Right ventricle myocardium superior (tissue), 1 donor: ENCODE measurements around the gene GPC6. TPM values are rescaled to one million over a fixed set of nuclear protein-coding genes. Genes with fewer than 3 reads are reported as not detected.

Source experiments
- ATAC-seq: fragments of 200-7000 bp; cut with Tn5 transposase; one replicate; pipeline ENCODE4 v1.9.1; 2020; ENCODE audit warnings: mild to moderate bottlenecking; ENCODE audit not compliant: poor library complexity
- DNase-seq: peaks from one replicate; pipeline ENCODE4 v3.0.0-alpha.2; 2020
- intact Hi-C: fragments of 100-400 bp; cut with DNase I; formaldehyde crosslinking; loops from one replicate; pipeline ENCODE4 v1.11.2; 2022
- total RNA-seq: library from RNA; stranded (reverse); fragmentation: NEBNext Ultra II Directional; extraction: Animal tissue kit (Norgen Biotek cat#: 25700); gene quantifications from one replicate; pipeline ENCODE4 v1.2.1, GENCODE V29; 2021
- donor health status: DM: no; HTN: yes; CAD: no; lungs with severe emphysema.

Gene GPC6
- total RNA-seq, 1 donor from 2014 or later, result 3.3 TPM

- ATAC-seq (no peak), DNase-seq (no peak)
- intact Hi-C loops, result no loop called here
Observed at GRCh38 chr13:94050039-94050438, 823.4 kb downstream of the GPC6 start.

GRCh38 chr13:94050686-94051085, 824.1 kb downstream of the GPC6 start:
- no peak for ATAC-seq
- no peak for DNase-seq
- intact Hi-C loops, result no loop called here

DNA sequence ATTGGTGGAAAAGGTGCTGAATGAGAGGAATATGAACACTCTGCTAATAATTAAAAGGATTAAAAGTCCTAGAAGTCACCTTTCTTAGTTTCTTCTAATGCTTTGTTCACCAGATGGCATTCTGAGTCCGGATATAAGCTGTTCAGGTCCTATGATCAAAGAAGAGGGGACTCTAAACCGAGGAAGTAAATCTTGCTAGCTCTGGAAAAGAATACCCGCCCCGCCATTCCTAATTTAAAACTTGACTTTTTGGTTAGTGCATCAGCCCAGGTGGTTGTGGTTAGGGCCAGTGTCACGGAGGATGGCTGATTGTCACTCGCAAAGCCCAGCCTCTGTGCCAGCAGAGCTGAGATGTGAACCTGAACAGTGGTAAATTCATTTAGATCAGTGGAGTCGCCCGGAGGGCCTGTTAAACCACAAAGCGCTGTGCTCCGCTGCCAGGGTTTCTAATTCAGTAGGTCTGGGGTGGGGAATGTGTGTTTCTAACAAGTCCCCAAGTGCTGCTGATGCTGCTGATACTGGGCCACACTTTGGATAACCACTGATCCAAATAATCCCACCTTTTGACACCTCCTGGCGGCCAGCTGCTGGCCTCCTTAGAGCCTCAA, 827.5 kb downstream of the GPC6 start:
- no peak for ATAC-seq
- intact Hi-C loops, result no loop called here
- no peak for DNase-seq

GRCh38 chr13:94056362-94056990, 829.9 kb downstream of the GPC6 start:
- ATAC-seq (no peak), DNase-seq (no peak)
- intact Hi-C loops, result no loop called here

DNA sequence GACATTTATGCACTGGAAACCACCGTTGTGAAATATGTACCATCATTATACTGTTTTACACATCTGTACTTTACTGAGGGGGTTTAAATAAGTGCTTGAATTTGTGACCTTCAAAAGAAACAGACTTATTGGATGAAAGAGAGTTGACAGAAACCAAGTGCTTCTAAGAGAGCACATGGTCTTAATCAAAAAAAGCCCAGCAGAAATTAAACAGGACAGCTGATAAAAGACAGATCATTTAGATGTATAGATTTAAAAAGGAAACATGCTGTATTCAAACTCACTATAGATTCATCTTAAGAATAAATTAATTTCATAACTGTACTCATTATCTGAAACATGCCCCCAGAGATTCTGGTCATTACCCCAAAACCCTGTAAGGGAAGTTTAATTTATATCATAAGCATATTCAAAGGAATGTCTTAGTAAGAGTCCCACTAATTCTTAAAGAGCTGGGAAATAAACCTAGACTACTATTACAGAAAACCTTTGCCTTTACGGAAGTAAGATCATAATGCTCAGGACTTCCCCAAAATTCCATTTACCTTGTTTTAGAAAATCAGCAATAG, 831.1 kb downstream of the GPC6 start:
- ATAC-seq (no peak), DNase-seq (no peak)
- intact Hi-C loops, result no loop called here

GRCh38 chr13:94058821-94059360, 832.3 kb downstream of the GPC6 start:
- ATAC-seq, result no peak
- intact Hi-C loops, result no loop called here
- DNase-seq, result no peak

DNA sequence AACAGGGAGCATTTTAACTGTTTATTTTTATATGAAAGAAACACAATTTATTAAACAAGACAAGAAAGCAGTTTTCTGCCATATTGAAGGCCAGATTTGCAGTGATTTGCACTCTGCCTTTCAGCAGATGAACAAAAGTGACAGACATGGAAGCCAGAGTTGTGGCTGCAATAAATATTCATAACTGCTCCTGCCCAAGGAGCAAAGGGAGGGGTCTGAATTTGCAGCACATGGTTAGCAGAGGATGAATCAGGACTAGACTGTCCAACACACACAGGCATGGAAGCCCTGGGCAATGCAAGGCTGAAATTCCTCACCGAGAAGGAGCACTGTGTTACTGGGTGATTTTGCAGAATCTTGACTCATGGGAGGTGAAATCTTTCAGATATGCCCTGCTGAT, 834.7 kb downstream of the GPC6 start:
- DNase-seq (no peak), ATAC-seq (no peak)
- intact Hi-C loops, result no loop called here

GRCh38 chr13:94063096-94063495, 836.5 kb downstream of the GPC6 start:
- ATAC-seq (no peak), DNase-seq (no peak)
- intact Hi-C loops, result no loop called here

GRCh38 chr13:94063848-94064247, 837.2 kb downstream of the GPC6 start:
- no peak for DNase-seq
- ATAC-seq, result no peak
- intact Hi-C loops, result no loop called here

- intact Hi-C loops, result no loop called here
- no peak for DNase-seq
- ATAC-seq, result no peak
Observed at GRCh38 chr13:94065741-94066140, 839.1 kb downstream of the GPC6 start.

DNA sequence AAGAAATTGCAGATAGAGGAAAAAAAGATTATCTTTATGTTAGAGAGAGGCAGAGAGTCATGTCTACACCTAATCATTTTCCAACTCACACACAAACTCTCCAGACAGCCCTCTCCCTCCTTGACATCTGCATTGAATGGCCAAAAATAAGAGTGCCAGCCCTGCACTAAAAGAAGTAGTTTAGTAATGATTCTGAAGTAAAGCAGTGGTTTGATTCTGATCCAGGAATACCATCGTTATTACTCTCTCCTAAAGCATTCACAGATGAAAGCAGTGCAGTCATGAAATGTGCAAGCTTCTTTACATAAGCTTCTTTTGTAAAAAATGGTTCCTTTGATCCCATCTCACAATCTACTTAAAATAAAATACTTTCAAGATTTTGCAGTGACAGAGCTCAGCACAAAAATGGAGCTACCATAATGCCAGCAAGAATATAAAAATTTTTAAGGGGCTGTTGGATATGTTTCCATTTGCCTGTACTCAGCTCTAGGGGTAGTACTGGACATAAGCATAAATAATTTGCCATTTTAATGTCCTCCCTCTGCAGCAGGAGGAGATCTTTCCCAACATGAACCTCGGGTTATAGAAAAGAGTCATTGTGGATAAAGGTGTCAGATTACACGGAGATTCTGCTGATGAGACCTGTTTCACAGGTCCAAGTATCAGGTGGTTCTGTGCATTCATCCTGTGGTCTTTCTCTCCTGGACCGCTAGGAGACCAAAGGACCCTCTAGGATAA, 846.6 kb downstream of the GPC6 start:
- intact Hi-C loops, result no loop called here

GRCh38 chr13:94079876-94080275, 853.3 kb downstream of the GPC6 start:
- ATAC-seq, result no peak
- DNase-seq, result no peak
- intact Hi-C loops, result no loop called here

More for the DNA sequence above, 846.6 kb downstream of the GPC6 start:
- ATAC-seq, result no peak
- no peak for DNase-seq

DNA sequence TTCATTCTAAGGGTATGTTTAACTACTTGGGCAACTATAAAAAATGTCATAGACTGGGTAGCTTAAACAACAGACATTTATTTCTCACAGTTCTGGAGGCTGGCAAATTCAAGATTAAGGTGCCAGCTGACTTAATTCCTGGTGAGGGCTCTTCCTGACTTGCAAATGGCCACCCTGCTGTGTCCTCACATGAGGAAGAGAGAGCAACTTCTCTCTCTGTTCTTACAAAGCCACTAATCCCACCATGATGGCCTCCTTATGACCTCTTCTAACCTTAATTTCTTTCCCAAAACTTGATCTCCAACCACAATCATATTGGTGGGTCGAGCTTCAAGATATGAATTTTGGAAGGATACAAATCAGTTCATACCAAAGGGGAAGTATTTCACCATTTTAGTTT, 853.9 kb downstream of the GPC6 start:
- no peak for DNase-seq
- ATAC-seq, result no peak
- intact Hi-C loops, result no loop called here

DNA sequence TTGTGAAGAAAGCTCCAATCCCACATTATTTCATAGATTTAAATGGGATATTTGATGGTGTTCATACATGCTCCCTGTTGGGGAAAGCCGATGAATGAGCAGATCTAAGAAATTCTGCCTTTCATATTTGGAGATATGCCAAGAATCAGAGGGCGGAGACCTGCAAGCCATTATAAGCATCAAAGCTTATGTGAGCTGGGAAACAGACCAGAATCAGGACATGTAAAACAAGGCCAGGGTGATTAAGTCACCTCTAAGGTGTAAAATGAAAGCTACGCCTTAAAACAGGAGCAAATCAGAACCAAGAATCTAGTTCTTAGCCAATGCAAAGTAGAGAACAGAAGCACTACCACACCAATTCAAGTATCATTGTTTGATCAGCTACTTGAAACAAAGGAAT, 860.5 kb downstream of the GPC6 start:
- intact Hi-C loops, result no loop called here
- DNase-seq (no peak), ATAC-seq (no peak)

- intact Hi-C loops, result no loop called here
- ATAC-seq, result no peak
- DNase-seq, result no peak
Observed at GRCh38 chr13:94088742-94089141, 862.1 kb downstream of the GPC6 start.

GRCh38 chr13:94090773-94091480, 864.3 kb downstream of the GPC6 start:
- no peak for DNase-seq
- no peak for ATAC-seq
- intact Hi-C loops, result no loop called here

DNA sequence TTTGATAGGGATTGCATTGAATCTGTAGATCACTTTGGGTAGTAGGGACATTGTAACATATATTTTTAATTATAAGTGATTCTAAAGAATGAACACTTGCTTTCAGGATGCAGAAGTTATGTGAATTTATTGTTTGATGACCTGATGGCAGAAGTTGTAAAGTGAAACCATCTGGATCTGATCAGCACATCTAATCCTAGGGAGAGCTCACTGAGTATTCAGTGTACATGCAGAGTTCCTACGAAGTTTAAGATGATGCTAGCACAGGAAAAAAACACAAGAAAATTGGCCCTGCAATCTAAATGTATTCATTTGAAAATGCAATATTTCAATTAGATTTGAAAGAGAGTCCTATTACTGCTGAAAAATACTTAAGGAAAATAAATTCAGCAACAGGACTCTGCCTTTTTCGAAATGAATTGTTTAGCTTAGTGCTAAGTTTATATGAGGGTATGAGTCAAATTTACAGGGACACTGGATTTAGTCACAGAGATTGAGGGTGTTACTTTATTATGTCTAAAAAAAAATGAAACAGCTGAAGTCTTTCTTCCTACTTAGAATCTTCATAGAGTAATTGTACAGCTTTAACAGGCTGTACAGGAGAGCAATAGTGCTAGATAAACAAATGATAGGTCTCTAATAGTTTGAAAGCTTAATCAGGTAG, 867.2 kb downstream of the GPC6 start:
- intact Hi-C loops, result no loop called here
- DNase-seq (no peak), ATAC-seq (no peak)

DNA sequence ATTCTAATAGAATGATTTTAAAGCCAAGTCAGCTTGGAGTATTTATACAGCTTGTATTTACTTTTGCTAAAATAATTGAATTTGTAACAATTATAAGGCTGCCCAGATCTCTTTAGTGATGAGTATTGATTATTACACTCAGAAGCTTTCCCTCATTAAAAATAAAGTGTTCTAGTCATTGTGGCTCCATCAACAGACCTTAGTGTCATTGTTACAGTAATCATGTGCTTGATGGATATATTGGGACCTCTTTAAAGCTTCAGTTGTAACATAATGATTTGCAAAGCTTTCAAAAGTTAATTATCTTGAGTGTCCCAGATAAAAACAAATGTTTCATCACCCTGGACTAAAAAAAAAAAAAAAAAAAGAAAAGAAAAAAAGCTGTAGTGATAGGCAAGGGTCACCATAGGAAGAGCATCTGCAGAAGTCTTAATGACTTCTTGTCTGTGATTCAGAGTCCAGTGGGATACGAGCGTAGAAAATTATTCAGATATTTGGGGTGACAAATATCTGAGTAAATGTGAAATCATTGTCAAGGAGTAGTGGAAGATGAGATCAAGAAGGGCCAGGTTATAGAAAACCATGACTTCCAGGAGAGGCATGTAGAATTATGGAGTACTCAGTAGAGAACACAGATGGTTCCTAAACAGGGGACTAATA, 883.2 kb downstream of the GPC6 start:
- DNase-seq (no peak), ATAC-seq (no peak)
- intact Hi-C loops, result no loop called here
